Stimulated activated CD4-positive, alpha-beta T cell treated with anti-CD3 and anti-CD28 coated beads, Interleukin-15, amount 100 ng/mL, for 24 hours (primary cell): ENCODE data around the gene DOCK4.
"Not testable (repeated sequence)": the region's sequence is repeated elsewhere in the genome, so short reads cannot be mapped to it uniquely, and the experiment has no call there.

Source experiments
- DNase-seq: peaks from one replicate; pipeline ENCODE4 v3.0.0-alpha.2; 2020

Gene DOCK4, protein sequence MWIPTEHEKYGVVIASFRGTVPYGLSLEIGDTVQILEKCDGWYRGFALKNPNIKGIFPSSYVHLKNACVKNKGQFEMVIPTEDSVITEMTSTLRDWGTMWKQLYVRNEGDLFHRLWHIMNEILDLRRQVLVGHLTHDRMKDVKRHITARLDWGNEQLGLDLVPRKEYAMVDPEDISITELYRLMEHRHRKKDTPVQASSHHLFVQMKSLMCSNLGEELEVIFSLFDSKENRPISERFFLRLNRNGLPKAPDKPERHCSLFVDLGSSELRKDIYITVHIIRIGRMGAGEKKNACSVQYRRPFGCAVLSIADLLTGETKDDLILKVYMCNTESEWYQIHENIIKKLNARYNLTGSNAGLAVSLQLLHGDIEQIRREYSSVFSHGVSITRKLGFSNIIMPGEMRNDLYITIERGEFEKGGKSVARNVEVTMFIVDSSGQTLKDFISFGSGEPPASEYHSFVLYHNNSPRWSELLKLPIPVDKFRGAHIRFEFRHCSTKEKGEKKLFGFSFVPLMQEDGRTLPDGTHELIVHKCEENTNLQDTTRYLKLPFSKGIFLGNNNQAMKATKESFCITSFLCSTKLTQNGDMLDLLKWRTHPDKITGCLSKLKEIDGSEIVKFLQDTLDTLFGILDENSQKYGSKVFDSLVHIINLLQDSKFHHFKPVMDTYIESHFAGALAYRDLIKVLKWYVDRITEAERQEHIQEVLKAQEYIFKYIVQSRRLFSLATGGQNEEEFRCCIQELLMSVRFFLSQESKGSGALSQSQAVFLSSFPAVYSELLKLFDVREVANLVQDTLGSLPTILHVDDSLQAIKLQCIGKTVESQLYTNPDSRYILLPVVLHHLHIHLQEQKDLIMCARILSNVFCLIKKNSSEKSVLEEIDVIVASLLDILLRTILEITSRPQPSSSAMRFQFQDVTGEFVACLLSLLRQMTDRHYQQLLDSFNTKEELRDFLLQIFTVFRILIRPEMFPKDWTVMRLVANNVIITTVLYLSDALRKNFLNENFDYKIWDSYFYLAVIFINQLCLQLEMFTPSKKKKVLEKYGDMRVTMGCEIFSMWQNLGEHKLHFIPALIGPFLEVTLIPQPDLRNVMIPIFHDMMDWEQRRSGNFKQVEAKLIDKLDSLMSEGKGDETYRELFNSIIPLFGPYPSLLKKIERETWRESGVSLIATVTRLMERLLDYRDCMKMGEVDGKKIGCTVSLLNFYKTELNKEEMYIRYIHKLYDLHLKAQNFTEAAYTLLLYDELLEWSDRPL (N-terminal part only)

GRCh38 chr7:112206238-112206990 lies at the start of gene DOCK4, which contains the start of gene ZNF277:
DOCK4 (minus strand) TSS chr7:112206399; CDS start chr7:112206138, 261 bp downstream.
ZNF277 (plus strand) TSS chr7:112206695; CDS start chr7:112206717, 22 bp downstream.
- DNase-seq, result peak; percentile 99

GRCh38 chr7:112255388-112255720 lies 49.2 kb upstream of the DOCK4 start:
- no peak for DNase-seq

DNA sequence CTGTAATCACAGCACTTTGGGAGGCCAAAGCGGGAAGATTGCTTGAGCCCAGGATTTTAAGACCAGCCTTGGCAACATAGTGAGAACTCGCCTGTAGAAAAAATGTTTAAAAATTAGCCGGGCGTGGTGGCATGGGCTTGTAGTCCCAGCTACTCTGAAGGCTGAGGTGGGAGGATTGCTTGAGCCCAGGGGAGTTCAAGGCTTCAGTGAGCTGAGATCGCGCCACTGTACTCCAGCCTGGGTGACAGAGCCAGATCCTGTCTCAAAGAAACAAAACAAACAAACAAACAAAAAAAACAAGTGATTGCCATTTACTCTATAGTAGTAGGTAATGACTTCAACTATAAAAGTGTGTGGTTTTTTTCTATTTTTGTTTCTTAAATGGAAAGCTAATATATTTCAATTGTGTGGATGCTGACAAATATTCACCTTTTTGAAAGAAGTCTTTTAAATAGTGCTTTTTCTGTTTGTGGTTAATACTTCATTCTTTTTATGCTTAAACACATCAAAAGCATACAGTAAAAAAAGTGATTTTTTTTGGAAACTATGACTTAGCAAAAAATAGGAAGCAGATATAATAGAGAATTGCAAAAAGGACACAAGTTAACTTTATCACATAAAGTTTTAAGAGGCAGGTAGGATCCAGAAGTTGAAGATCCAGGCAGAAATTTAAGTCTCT lies 48.6 kb upstream of the DOCK4 start:
- DNase-seq, result no peak

DNA sequence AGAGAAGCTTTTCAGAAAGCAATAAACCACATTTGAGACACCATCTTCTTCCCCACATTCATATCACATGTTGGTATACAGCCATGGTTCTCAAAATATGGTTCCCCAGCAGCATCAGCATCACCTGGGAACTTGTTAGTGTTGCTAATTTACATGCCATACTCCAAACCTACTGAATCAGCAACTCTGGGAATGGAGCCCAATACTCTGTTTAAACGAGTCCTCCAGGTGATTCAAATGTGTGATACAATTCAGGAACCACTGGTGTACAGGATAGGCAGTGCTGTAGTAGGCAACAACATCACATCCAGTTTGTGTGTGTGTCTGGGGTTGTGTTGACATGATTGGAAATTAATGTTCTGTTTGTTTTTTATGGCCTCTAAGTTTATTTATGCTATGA lies 48.0 kb upstream of the DOCK4 start:
- DNase-seq, result no peak

DNA sequence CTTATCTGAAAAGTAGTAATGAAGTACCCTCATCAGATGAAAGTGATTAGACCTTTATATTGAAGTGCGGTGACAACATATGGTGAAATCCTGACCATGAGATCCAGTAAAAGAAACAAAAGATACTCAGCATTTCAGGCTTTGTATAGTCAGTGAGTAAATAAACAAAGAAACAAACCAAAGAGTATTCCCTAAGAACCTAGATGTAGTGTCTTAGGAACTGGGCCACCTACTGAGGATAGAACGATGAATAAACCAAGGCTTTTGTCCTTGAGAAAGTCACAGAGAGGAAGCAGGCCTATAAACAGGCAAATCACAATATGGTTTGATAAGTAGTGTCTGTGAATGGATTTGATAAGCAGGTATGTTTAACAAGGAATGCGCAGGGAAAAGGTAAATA lies 46.5 kb upstream of the DOCK4 start:
- DNase-seq, result no peak

- DNase-seq, result no peak
Observed at GRCh38 chr7:112252141-112252540, 45.9 kb upstream of the DOCK4 start.

GRCh38 chr7:112249967-112250366 lies 43.8 kb upstream of the DOCK4 start:
- not testable (repeated sequence) for DNase-seq

GRCh38 chr7:112248598-112248997 lies 42.4 kb upstream of the DOCK4 start:
- no peak for DNase-seq

DNA sequence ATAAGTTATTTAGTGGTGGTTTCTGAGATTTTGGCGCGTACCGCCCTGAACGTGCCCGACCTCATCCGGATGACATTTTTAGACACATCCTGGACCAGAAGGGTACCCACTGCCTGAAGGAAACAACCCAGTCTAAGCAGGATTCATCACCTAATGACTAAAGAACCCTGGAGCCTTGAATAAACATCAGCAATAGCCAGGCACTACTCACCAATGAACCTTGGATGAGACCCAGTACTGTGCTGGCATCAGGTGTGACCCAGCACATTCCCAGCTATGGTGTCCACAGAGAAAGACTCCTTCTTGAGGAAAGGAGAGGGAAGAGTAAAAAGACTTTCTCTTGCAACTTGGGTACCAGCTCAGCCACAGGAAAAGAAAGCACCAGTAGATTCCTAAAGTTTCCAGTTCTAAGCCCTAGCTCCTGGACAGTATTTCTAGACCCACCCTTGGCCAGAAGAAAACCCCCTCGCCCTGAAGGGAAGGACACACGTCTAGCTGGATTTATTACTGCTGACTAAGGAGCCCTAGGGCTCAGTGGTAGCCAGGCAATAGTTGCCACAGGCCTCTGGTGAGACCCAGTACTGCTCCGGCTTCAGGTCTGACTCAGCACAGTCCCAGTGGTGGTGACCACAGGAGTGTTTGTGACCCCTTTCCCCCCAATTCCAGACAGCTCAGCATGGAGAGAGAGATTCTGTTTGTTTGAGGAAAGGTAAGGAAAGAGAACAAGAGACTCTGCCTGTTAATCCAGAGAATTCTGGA lies 32.8 kb upstream of the DOCK4 start:
- DNase-seq, result no peak

DNA sequence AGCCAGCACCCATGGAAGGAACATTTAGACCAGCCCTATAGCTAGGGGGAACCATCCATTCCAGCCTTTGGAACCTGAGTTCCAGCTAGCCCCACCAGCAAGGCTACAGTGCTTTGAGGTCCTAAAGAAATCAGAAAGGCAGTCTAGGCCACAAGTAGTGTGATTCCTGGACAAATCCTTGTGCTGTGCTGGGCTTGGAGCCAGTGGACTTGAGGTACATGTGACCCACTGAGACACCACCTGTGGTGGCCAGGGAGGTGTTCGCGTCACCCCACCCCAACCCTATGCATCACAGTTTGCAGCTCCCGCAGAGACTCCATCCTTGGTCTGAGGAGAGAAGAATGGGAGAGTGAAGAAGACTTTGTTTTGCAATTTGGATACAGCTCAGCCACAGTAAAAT lies 32.1 kb upstream of the DOCK4 start:
- DNase-seq, result no peak

DNA sequence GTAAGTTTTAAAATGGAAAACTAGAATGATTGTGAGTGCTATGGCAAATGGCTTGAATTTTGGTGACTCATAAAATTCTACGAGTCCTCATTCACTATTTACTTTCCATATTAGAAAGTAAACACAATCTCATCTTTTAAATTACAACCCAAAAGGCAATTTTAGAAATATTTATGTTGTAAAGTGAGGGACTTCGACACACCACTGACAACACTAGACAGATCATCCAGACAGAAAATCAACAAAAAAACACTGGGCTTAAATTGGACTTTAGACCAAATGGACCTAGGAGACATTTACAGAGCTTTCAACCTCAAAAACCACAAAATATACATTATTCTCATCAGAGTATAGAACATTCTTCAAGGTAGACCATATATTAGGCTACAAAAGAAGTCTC lies 30.4 kb upstream of the DOCK4 start:
- no peak for DNase-seq

DNA sequence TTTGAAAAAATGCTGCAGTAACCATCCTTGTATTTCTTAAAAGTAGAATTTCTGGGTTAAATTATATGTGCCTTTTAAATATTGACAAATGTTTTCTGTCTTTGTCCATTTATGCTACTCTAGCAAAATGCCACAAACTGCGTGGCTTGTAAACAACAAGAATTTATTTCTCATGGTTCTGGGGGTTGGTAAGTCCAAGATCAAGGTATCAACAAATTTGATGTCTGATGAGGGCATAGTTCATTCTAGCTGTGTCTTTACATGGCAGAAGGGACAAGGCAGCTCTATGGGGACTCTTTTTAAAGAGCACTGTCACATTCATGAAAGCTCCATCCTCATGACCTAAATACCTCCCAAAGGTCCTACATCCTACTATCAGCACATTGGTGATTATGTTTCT lies 27.9 kb upstream of the DOCK4 start:
- DNase-seq, result no peak

GRCh38 chr7:112233048-112233697 lies 27.0 kb upstream of the DOCK4 start:
- DNase-seq, result no peak

GRCh38 chr7:112232212-112232978 lies 26.2 kb upstream of the DOCK4 start:
- DNase-seq, result no peak

- DNase-seq, result no peak
Observed at GRCh38 chr7:112228632-112229031, 22.4 kb upstream of the DOCK4 start.

DNA sequence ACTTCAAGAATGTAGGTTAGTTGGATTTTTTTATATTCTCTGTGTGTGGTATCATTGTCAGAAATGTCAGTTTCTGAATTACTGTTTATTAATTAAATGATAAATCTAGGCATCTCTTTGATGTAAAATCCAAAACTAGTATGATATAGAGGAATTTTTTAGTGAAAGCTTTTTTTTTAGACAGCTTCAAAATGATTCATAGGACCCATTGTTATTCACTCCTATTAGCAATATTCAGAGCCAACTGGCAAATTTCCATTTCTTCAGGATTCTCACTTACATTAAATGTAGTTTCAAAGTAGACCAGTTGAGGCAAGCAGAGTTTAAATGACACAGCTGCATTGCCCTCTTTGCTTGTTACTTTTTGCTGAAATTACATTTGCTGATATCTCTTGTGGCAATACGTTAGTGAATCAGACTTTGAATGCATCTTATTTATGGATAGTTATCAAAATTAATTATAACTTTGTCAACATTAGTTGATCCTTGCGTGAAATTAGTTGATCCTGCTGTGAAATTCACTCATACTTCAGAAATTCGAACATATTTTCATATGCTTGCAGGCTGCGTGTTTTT lies 20.6 kb upstream of the DOCK4 start:
- no peak for DNase-seq

- no peak for DNase-seq
Observed at GRCh38 chr7:112225006-112225405, 18.8 kb upstream of the DOCK4 start.

DNA sequence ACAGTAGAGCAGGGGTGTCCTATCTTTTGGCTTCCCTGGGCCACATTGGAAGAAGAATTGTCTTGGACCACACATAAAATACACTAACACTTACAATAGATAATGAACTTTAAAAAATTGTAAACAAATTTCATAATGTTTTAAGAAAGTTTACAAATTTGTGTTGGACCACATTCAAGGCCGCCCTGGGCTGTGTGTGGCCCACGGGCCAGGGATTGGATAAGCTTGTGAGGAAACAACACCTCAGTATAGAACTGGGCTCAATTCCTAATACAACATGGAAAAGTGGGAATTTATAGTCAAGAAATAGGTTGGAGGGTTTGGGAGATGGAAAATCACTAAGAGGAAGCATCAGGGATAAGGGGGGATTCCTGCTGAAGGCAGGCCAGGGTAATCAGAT lies 18.0 kb upstream of the DOCK4 start:
- no peak for DNase-seq

DNA sequence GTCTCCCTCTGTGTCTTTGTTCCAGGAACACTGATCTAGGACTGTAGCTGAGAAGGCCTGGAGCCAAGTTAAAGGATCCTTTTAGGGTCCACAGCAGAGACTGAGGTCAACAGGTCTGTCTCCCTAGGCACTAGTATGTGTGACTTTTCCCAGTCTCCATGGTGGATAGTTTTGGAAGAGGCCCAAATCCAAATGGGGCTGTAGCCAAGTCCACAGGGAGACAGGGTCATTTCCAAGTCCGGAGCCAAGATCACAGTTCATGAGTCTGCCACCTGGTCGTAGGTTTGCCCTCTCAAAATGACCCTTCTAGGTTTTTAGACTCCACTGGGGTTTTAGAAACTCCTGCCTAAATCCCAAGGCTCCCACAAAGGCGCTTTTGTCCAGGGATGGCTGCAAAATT lies 17.1 kb upstream of the DOCK4 start:
- DNase-seq, result no peak
